Hepatocyte (in vitro differentiated cells): Measurements from ENCODE around the gene MRO. TPM values are rescaled to one million over a fixed set of nuclear protein-coding genes. Genes with fewer than 3 reads are reported as not detected.
"Not testable (repeated sequence)": the region's sequence is repeated elsewhere in the genome, so short reads cannot be mapped to it uniquely, and the experiment has no call there.

Source experiments
- DNase-seq: peaks from one replicate; pipeline ENCODE4 v3.0.0-alpha.2; 2016; ENCODE audit warnings: low spot score
- H2AFZ ChIP-seq: fragments of 200-600 bp; sonication (generic); 2 replicates; pipeline ENCODE4 v1.6.0; 2016; ENCODE audit warnings: antibody characterized with exemption, mild to moderate bottlenecking
- H3K27ac ChIP-seq: fragments of 200-600 bp; sonication (generic); 2 replicates; pipeline ENCODE4 v1.5.1; 2016; ENCODE audit warnings: mild to moderate bottlenecking
- H3K27me3 ChIP-seq: fragments of 200-600 bp; sonication (generic); 2 replicates; pipeline ENCODE4 v1.6.1; 2016
- H3K36me3 ChIP-seq: fragments of 200-600 bp; sonication (generic); replicated peaks from 2 replicates; pipeline ENCODE4 v1.5.1; 2016; ENCODE audit warnings: low read depth; ENCODE audit not compliant: insufficient read depth
- H3K4me1 ChIP-seq: fragments of 200-600 bp; sonication (generic); 2 replicates; pipeline ENCODE4 v1.5.1; 2016; ENCODE audit warnings: mild to moderate bottlenecking, moderate library complexity; ENCODE audit not compliant: insufficient read depth
- H3K4me2 ChIP-seq: fragments of 200-600 bp; sonication (generic); 2 replicates; pipeline ENCODE4 v1.6.0; 2016
- H3K4me3 ChIP-seq: fragments of 200-600 bp; sonication (generic); 2 replicates; pipeline ENCODE4 v1.5.1; 2016; ENCODE audit warnings: mild to moderate bottlenecking
- H3K79me2 ChIP-seq: fragments of 200-600 bp; sonication (generic); 2 replicates; pipeline ENCODE4 v1.6.0; 2017; ENCODE audit warnings: mild to moderate bottlenecking
- H3K9me2 ChIP-seq: fragments of 200-600 bp; sonication (generic); replicated peaks from 2 replicates; pipeline ENCODE4 v1.6.0; 2017; ENCODE audit warnings: mild to moderate bottlenecking; ENCODE audit not compliant: insufficient read depth
- H3K9me3 ChIP-seq: fragments of 200-600 bp; sonication (generic); 2 replicates; pipeline ENCODE4 v1.5.1; 2016; ENCODE audit warnings: low read depth, mild to moderate bottlenecking
- H4K20me1 ChIP-seq: fragments of 200-600 bp; sonication (generic); 2 replicates; pipeline ENCODE4 v1.6.0; 2016; ENCODE audit warnings: mild to moderate bottlenecking; ENCODE audit not compliant: insufficient read depth, poor library complexity, severe bottlenecking
- EZH2 ChIP-seq: fragments of 200-600 bp; sonication (generic); IDR thresholded peaks from 2 replicates; pipeline ENCODE4 v1.6.1; 2016; ENCODE audit warnings: antibody characterized with exemption, mild to moderate bottlenecking, borderline replicate concordance
- EZH2phosphoT487 ChIP-seq: fragments of 200-600 bp; sonication (generic); IDR thresholded peaks from one replicate; pipeline ENCODE4 v1.6.1; 2018; ENCODE audit warnings: antibody characterized with exemption, mild to moderate bottlenecking, low read depth, moderate library complexity; ENCODE audit not compliant: unreplicated experiment, severe bottlenecking
- WGBS: methylation state at CpG from one replicate; pipeline ENCODE4 v1.1.6; 2016; ENCODE audit warnings: low lambda C conversion rate; ENCODE audit errors: missing lambda C conversion rate; 5-methylcytosine and 5-hydroxymethylcytosine counted together
- polyA plus RNA-seq: library from polyadenylated mRNA; unstranded; fragments of >200 nt; fragmentation: Nextera tagmentation; extraction: Ambion mirVana; gene quantifications from 2 replicates; pipeline ENCODE4 v1.2.1, GENCODE V29; 2016
- total RNA-seq: library from RNA; depleted of rRNA; stranded (reverse); fragments of >200 nt; gene quantifications from 2 replicates; pipeline ENCODE4 v1.2.3, GENCODE V29; 2014
- TF ChIP-seq, protein P1 (sequence below): fragments of 200-600 bp; sonication (generic); IDR thresholded peaks from 2 replicates; pipeline ENCODE4 v1.5.1; 2016; ENCODE audit warnings: antibody characterized with exemption, mild to moderate bottlenecking; ENCODE audit not compliant: poor library complexity

Gene MRO
- total and polyA plus RNA-seq, 2 experiments from 2014 or later, result 1.3 to 2.0 TPM

DNA sequence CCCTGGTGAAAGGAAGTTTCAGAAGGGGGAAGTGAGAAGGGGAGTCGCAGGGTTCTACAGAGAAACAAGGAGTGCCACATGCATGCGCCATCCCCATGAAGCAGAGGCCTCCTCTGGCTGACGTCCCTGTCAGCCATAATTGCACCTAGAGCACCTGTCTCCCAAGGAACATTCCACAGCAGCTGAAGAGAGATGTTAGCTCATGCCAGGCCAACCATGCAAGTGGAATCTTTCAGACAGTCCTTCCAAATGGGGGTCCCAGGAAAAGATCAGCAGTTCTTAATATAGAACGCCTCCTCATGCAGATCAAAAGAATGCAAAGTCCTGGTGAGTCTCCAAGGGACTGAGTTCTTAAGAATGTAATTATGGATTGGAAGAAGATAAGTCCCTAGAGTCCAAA is 29.6 kb downstream of the MRO start:
- Histone ChIP-seq H3K36me3 (no peaks in the 10 kb centered on the region), H3K27ac (no peak overlapping the region), H3K4me1 (peaks cover 9% of the 10 kb centered on the region)

DNA sequence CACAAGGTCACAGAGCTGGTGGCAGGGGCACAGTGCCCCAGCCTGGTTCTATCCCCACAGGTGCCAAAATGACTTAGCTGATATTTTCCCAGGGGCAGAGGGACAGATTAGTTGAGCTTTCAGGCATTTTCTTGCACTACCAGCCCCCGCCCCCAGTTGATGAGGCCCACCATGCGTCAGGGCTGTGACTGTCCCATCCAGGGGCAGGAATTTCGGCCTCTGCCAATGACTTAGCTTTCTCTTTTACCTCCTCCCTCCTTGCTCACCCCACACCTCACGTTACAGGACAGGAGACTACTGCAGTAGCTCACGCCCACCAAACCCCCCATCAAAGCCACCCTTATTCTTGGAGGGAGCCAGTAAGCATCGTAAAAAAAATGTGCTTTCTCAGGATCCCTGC is 31.5 kb downstream of the MRO start:
- no peaks in the 10 kb centered on the region for H3K9me2 ChIP-seq
- TF ChIP-seq EZH2 (no peak), EZH2phosphoT487 (no peak)
- TF ChIP-seq, protein P1, sequence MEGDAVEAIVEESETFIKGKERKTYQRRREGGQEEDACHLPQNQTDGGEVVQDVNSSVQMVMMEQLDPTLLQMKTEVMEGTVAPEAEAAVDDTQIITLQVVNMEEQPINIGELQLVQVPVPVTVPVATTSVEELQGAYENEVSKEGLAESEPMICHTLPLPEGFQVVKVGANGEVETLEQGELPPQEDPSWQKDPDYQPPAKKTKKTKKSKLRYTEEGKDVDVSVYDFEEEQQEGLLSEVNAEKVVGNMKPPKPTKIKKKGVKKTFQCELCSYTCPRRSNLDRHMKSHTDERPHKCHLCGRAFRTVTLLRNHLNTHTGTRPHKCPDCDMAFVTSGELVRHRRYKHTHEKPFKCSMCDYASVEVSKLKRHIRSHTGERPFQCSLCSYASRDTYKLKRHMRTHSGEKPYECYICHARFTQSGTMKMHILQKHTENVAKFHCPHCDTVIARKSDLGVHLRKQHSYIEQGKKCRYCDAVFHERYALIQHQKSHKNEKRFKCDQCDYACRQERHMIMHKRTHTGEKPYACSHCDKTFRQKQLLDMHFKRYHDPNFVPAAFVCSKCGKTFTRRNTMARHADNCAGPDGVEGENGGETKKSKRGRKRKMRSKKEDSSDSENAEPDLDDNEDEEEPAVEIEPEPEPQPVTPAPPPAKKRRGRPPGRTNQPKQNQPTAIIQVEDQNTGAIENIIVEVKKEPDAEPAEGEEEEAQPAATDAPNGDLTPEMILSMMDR, result no peak
- 85% methylated on average over 6 of the region's 6 CpGs for WGBS

More for the DNA sequence above, 29.6 kb downstream of the MRO start:
- no peak for DNase-seq
- H3K27me3 ChIP-seq, result no peaks in the 10 kb centered on the region
- H2AFZ ChIP-seq, result no peak overlapping the region
- no peak overlapping the region for H3K4me2 ChIP-seq
- TF ChIP-seq EZH2phosphoT487 (no peak), EZH2 (no peak)
- TF ChIP-seq, protein P1, result no peak
- 88% methylated on average over 4 of the region's 4 CpGs for WGBS
- H3K4me3 ChIP-seq, result no peak overlapping the region
- no peaks in the 10 kb centered on the region for H3K9me3 ChIP-seq
- no peaks in the 10 kb centered on the region for H4K20me1 ChIP-seq
- H3K9me2 ChIP-seq, result no peaks in the 10 kb centered on the region
- H3K79me2 ChIP-seq, result no peaks in the 10 kb centered on the region

DNA sequence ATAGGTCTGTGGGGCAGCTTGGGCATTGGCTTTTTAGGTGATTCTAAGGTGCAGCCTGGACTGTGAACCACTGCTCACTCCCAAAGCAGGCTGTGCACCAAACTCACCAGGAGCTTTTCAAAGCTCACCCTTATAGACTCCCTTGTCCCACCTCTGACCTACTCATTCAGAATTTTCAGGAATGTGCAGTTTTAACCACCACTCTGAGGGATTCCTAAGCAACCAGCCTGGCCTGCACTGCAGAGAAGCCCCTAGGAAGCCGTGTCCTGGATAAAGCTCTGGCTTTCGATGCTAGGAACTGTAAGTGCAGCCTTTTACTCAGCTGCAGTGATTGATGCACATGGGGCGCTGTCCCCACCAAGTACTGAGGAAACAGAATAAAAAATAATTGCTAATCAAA is 33.0 kb downstream of the MRO start:
- TF ChIP-seq, protein P1, result no peak
- TF ChIP-seq EZH2phosphoT487, result no peak
- no peak for TF ChIP-seq EZH2
- Histone ChIP-seq H3K4me1 (peaks cover 9% of the 10 kb centered on the region), H2AFZ (no peak overlapping the region), H3K9me2 (no peaks in the 10 kb centered on the region), H3K27me3 (no peaks in the 10 kb centered on the region), H3K36me3 (no peaks in the 10 kb centered on the region), H3K4me2 (no peak overlapping the region), H4K20me1 (no peaks in the 10 kb centered on the region), H3K9me3 (no peaks in the 10 kb centered on the region), H3K79me2 (no peaks in the 10 kb centered on the region), H3K4me3 (no peak overlapping the region), H3K27ac (no peak overlapping the region)
- 72% methylated on average over 3 of the region's 3 CpGs for WGBS
- DNase-seq, result no peak

More for the DNA sequence above, 31.5 kb downstream of the MRO start:
- H3K9me3 ChIP-seq, result no peaks in the 10 kb centered on the region
- H2AFZ ChIP-seq, result no peak overlapping the region
- no peak for DNase-seq
- H3K4me3 ChIP-seq, result no peak overlapping the region
- no peaks in the 10 kb centered on the region for H4K20me1 ChIP-seq
- H3K27ac ChIP-seq, result no peak overlapping the region
- H3K36me3 ChIP-seq, result no peaks in the 10 kb centered on the region
- H3K27me3 ChIP-seq, result no peaks in the 10 kb centered on the region
- H3K4me2 ChIP-seq, result no peak overlapping the region
- no peaks in the 10 kb centered on the region for H3K79me2 ChIP-seq
- H3K4me1 ChIP-seq, result peaks cover 9% of the 10 kb centered on the region

DNA sequence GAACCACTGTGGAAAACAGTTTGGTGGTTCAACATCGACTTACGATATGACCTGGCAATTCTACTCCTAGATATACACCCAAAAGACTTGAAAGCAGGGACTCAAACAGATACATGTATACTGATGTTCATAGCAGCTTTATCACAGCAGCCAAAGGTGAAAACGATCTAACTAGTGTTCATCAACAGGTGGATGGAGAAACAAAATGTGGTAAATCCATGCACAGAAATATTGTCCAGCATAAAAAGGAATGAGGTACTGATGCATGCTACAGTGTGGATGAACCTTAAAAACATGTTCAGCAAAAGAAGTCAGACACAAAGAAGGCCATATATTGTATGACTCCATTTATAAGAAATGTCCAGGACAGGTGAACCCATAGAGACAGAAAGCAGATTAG is 36.3 kb downstream of the MRO start:
- no peak for DNase-seq
- Histone ChIP-seq H3K36me3 (no peaks in the 10 kb centered on the region), H3K27ac (no peak overlapping the region), H2AFZ (no peak overlapping the region), H3K27me3 (no peaks in the 10 kb centered on the region), H4K20me1 (no peaks in the 10 kb centered on the region), H3K79me2 (no peaks in the 10 kb centered on the region), H3K9me3 (no peaks in the 10 kb centered on the region), H3K9me2 (no peaks in the 10 kb centered on the region), H3K4me1 (no peaks in the 10 kb centered on the region), H3K4me3 (no peak overlapping the region), H3K4me2 (no peak overlapping the region)
- no peak for TF ChIP-seq EZH2
- TF ChIP-seq EZH2phosphoT487, result no peak
- TF ChIP-seq, protein P1, result no peak
- WGBS, result 61% methylated on average over 3 of the region's 3 CpGs

DNA sequence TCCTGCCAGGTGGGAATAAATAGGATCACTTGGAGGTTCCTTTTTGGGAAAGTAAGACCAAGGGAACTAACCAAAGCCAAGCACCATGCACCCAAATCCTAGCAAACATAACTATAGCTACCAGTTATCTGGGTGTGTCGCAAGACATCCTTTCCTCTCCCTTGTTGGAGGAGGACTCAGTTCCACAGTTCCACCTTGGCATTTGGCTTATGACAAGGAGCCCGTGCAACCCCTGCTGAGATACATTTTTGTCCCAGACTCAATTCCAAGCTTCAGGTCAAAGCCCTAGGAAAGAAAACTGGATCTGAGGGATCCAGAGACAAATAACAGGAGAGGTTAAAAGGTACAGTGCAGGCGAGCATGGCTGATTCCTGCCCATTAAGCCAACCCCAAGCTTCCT is 40.8 kb downstream of the MRO start:
- WGBS, result 86% methylated on average over 3 of the region's 3 CpGs
- not testable (repeated sequence) for H3K4me2 ChIP-seq, H3K4me1 ChIP-seq, H3K27ac ChIP-seq, H3K79me2 ChIP-seq, H2AFZ ChIP-seq, H3K4me3 ChIP-seq, H3K9me2 ChIP-seq, DNase-seq, H3K9me3 ChIP-seq, H4K20me1 ChIP-seq, H3K27me3 ChIP-seq, H3K36me3 ChIP-seq
